DMS153 treated with DMSO at 0.1 percent for 48 hours (cell line): Measurements from ENCODE around the gene SNX9.

ENCODE experiments used
- DNase-seq: peaks from one replicate; lab custom pipeline; 2025; ENCODE audit not compliant: unreplicated experiment; lab: John Stamatoyannopoulos, UW

Gene SNX9

DNA sequence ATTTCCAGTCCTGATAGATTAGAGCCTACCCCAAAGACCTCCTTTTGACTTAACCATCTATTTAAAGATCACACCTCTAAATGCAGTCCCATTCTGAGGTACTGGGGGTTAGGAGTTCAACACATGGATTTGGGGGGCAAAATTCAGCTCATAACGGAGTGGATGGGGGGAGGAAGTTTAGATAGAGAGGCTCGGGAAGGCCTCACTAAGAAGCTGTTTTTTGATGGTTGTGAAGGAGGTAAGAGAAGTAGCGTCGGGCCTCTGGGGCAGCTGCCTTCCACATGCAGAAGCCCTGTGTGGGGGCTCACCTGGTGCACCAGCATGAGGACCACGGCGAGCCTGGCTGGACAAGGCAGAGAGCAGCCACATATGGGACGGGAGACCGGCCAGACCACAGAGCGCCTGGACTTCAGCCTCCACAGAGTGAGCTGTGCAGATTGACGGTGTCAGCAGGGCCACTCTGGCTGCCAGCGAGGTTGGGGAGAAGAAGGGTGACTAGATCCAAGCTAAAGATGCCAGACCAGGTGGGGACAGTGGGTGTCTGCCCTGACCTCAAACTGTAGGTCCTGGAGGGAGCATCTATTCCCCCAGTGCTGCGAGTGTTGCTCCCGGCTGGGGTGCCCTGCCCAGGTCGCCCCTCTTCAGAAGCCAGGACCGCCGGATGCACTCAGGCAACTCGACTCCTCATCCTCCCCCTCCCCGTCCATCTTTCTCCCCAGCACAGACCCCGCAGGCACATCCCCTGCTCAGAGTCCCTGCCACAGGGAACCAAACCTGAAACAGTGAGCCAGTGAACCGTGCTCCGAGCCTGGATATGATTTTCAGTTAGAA is 153.5 kb downstream of the SNX9 start:
- DNase-seq: no peak

DNA sequence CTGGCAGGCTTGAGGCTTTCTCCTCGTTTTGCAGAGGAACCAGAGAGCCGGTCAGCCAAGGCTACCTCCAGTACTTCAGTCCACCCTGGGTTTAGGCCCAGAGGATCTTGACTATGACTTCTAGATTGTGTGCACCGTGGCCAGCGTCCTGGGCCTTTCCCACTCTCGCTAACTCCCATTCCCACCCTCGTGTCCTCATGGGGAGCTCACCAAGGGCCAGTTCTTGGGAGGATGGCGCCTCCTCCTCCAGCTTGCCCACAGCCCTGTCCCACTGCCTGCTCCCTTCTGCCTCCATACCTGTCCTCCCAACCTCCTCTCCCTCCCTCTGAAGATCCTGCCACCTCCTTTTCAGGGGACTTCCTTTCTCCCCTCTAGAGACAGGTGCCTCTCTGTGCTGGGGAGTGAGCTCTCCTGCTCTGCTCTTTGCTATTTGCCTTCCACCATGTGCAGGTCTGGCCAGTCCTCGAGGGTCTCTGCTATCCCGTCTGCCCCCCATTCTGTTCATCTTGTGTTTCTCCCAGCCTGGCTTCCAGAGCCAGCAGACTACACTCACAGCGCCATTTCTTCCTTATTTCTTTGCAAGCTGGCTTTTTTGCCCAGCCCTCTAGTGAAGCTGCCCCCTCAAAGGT is 154.2 kb downstream of the SNX9 start:
- no peak for DNase-seq

- no peak for DNase-seq
These were observed 155.2 kb downstream of the SNX9 start for GRCh38 chr6:157978021-157978783.

- DNase-seq: no peak
These were observed 157.5 kb downstream of the SNX9 start for GRCh38 chr6:157980288-157981131.

GRCh38 chr6:157981132-157981394 is 158.0 kb downstream of the SNX9 start:
- DNase-seq: no peak

- peak; percentile 21 for DNase-seq
These were observed 158.5 kb downstream of the SNX9 start, which contains the start of gene SYNJ2 for GRCh38 chr6:157981395-157982101. Gene SYNJ2, plus strand, starts transcription at chr6:157981863. Its CDS starts 99 bp downstream, at chr6:157981962.

DNA sequence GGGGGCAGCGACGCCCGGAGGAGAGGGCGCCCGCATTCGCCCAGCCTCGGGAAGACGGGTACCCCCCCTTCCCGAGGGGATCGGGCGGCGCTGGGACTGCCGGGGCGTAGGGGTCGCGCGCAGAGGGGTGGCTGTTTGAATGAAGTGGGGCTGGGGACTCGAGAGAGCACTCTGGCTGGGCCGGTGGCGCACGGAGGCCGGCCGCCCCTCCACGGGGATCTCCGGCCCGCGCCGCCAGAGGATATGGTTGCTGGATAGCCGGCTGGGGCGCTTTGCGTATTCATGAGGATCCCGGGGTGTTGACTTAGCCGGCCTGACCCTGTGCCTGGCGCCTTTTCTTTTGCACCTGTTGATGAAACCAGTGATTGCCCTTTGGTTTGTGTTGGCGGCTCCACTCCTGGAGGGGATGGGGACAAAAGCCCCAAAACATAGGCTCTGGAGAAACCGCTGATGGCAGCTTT is 159.1 kb downstream of the SNX9 start:
- peak; percentile 39 for DNase-seq

- no peak for DNase-seq
These were observed 159.7 kb downstream of the SNX9 start for GRCh38 chr6:157982563-157983405.

- no peak for DNase-seq
These were observed 160.5 kb downstream of the SNX9 start for GRCh38 chr6:157983406-157984119.

DNA sequence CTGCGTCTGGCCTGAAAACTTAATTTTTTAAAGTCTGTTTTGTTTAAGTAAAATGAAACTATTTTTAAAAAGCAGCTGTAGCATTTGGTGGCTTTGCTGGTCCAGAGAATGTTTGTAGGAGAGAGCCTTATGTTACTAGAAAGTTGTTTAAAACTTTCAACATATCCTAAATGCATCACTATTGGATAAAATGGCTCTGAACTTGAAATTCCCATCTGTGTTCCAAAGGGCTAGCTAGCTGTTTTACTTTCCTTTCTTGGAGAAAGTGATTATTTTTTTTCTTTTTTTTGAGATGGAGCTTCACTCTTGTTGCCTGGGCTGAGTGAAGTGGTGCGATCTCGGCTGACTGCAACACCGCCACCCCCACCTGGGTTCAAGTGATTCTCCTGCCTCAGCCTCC is 161.1 kb downstream of the SNX9 start:
- no peak for DNase-seq

GRCh38 chr6:157984686-157985225 is 161.7 kb downstream of the SNX9 start:
- DNase-seq: no peak

- DNase-seq: peak; percentile 50
These were observed 162.5 kb downstream of the SNX9 start for GRCh38 chr6:157985378-157986155.

DNA sequence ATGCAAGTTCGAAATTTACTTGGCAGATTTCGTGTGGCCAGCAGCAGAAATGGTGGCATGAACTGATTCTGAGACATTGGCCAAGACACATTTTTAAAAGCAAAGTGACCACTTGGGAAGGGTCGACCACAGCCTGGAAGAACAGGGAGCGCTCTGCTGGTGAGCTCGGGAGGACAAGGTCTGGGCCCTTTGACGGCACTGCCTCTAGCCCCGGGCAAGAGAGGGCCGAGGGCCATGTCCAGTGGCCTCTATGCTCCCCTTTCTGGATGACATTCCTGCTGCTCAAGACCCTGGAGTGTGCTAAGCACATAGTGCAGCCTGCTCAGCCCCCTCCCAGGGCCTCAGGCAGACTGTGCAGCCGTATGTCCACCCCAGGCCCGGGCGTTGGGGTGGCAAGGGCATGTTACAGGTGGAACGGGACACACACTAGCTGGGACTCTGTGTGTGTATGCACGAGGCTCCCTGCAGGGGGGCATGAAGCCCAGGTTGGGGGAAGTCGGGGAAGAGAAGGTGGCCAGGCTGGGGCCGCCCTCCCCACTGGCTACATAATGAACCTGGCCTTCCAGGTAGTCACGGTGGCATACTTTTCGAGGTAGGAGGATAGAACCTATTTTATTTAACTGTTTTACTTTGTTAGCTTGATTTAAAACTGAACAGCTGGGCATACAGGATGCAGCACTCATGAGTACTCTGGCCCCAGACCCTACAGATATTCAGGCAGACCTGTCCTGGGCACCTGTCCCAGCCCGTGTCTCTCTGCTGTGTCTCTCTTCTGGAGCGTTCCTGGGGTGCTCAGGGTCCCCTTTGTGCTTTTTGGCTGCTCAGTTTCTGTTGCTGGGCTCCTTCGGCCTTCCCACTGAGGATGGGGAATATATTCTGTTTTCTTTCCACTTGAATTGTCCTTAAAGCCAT is 165.0 kb downstream of the SNX9 start:
- DNase-seq: no peak

GRCh38 chr6:157988700-157989063 is 165.6 kb downstream of the SNX9 start:
- no peak for DNase-seq

GRCh38 chr6:157989541-157990289 is 166.7 kb downstream of the SNX9 start:
- DNase-seq: peak; percentile 63
